Duodenal mucosa (tissue), 2 donors: ENCODE data around the gene RADIL.

Experiments used
- H3K27ac ChIP-seq: one replicate; pipeline ENCODE4 v1.7.0; 2013; ENCODE audit warnings: low read depth, low read length
- H3K27me3 ChIP-seq, 2 donors: one replicate each; pipeline ENCODE4 v1.7.0; 2013; ENCODE audit warnings: low read length in 2 of 2, control low read depth in 1 of 2; ENCODE audit not compliant: insufficient read depth in 2 of 2, control insufficient read depth in 1 of 2
- H3K36me3 ChIP-seq, 2 donors: one replicate each; pipeline ENCODE4 v1.7.0; 2013; ENCODE audit warnings: low read length in 2 of 2, control low read depth in 1 of 2; ENCODE audit not compliant: insufficient read depth in 2 of 2, control insufficient read depth in 1 of 2
- H3K4me1 ChIP-seq, 2 donors: one replicate each; pipeline ENCODE4 v1.7.0; 2013; ENCODE audit warnings: low read length in 2 of 2, control low read depth in 1 of 2; ENCODE audit not compliant: insufficient read depth in 2 of 2, control insufficient read depth in 1 of 2
- H3K4me3 ChIP-seq, 2 donors: one replicate each; pipeline ENCODE4 v1.7.0; 2013; ENCODE audit warnings: low read length in 2 of 2, low read depth in 1 of 2
- H3K9ac ChIP-seq, 2 donors: one replicate each; pipeline ENCODE4 v1.7.0; 2013; ENCODE audit warnings: low read length in 2 of 2, low read depth in 1 of 2
- H3K9me3 ChIP-seq, 2 donors: one replicate each; pipeline ENCODE4 v1.7.0; 2013; ENCODE audit warnings: low read length in 2 of 2, control low read depth in 1 of 2; ENCODE audit not compliant: control insufficient read depth in 1 of 2

RADIL gene

GRCh38 chr7:4832711-4833110 lies 50.8 kb downstream of the RADIL start:
- H3K9ac ChIP-seq: no peak overlapping the region

DNA sequence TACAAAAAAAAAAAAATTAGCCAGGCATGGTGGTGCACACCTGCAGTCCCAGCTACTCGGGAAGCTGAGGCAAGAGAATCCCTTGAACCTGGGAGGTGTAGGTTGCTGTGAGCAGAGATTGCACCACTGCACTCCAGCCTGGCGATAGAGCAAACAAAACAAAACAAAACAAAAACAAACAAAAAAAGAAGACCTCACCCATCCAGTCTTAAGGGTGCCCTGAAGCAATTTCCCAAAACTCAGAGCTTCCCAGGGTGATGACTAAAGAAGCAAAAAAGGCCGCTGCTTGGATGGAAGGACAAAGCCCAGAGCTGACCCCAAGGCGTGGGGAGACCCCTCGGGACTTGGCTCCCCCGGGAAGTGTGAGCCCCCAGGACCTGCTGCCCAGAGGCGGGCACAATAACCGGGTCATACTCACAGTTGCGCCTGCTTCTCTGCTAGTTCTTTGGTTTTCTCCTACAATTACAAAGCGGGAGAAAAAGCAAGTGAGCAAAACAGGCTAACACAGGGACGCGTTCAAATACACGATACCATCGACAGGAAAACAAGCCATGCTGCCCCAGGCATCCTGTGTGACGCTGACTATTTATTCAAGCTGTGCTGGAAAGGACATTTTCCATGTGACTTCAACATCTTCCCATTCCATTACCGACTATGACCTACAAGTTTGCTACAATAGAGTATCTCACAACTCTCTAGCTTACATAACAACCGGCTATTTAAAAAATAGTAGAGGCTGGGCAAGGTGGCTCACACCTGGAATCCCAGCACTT lies 51.6 kb downstream of the RADIL start:
- Histone ChIP-seq H3K9ac (no peak overlapping the region), H3K9me3 (no peaks in the 10 kb centered on the region), H3K4me1 (no peaks in the 10 kb centered on the region), H3K4me3 (no peak overlapping the region), H3K27ac (no peak overlapping the region), H3K27me3 (no peaks in the 10 kb centered on the region), H3K36me3 (no peaks in the 10 kb centered on the region)

More at GRCh38 chr7:4832711-4833110, 50.8 kb downstream of the RADIL start:
- no peaks in the 10 kb centered on the region for H3K36me3 ChIP-seq
- no peaks in the 10 kb centered on the region for H3K9me3 ChIP-seq
- no peaks in the 10 kb centered on the region for H3K27me3 ChIP-seq
- no peak overlapping the region for H3K4me3 ChIP-seq
- no peak overlapping the region for H3K27ac ChIP-seq
- H3K4me1 ChIP-seq: no peaks in the 10 kb centered on the region

DNA sequence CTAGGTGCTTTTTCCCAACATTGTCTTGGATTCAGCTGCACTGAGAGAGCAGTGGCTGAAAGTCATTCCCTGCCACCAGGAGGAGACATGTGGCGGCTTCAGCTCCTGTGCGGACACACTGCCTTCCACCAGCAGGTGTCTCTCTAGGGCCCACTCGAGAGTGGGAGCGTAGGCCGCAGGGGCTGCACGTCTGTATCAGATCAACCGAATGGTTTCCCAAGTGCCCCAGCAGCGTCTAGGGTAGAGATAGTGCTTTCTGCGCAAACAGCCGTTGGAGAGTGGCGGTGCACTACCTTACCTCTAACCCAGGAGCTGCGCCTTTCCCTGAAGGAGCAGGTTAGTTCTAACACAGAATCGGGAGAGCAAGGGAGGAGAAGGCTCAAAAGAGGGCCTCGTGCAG lies 53.3 kb downstream of the RADIL start:
- Histone ChIP-seq H3K9me3 (no peaks in the 10 kb centered on the region), H3K4me3 (no peak overlapping the region), H3K36me3 (no peaks in the 10 kb centered on the region), H3K4me1 (no peaks in the 10 kb centered on the region), H3K27me3 (no peaks in the 10 kb centered on the region), H3K27ac (no peak overlapping the region), H3K9ac (no peak overlapping the region)

- Histone ChIP-seq H3K36me3 (no peaks in the 10 kb centered on the region), H3K27ac (no peak overlapping the region), H3K4me3 (no peak overlapping the region), H3K9ac (no peak overlapping the region), H3K4me1 (no peaks in the 10 kb centered on the region), H3K9me3 (no peaks in the 10 kb centered on the region), H3K27me3 (no peaks in the 10 kb centered on the region)
Measured at GRCh38 chr7:4828720-4829383, 54.7 kb downstream of the RADIL start.

- Histone ChIP-seq H3K27ac (no peak overlapping the region), H3K36me3 (no peaks in the 10 kb centered on the region), H3K4me3 (no peak overlapping the region), H3K9me3 (no peaks in the 10 kb centered on the region), H3K27me3 (no peaks in the 10 kb centered on the region), H3K4me1 (no peaks in the 10 kb centered on the region), H3K9ac (no peak overlapping the region)
Measured at GRCh38 chr7:4825081-4825480, 58.4 kb downstream of the RADIL start.

DNA sequence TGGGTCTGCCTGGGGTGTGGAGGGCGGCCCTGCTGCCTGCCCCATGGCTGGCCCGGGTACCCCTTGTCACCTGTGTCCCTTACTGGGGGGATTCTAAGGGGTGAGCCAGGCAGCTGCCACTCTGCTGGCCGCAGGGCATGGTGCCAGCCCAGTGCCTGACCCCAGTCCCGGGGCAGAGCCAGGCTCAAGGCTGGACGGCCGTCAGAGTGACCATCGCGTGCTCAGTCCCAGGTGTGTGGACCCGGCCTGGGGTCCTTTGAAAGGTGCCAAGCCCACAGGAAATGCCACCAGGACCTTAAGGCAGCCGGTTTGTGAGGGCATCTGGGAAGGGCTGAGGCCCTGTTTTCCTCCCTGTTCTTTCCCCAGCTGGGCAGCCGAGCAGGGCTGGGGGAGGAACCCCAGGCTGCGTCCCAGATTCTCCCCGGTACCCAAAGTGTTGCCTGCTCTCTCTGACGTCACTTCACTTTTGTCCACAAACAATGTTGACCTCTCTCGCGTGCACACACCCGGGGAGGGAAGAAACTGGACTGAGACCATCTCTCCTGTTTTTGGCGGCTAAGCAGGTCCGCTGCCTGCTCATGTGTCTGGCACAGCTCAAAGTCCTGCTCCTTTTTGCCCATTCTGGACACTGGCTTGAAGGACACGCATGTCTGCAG lies 59.3 kb downstream of the RADIL start:
- H3K27ac ChIP-seq: no peak overlapping the region
- no peaks in the 10 kb centered on the region for H3K27me3 ChIP-seq
- H3K4me1 ChIP-seq: no peaks in the 10 kb centered on the region
- H3K36me3 ChIP-seq: no peaks in the 10 kb centered on the region
- no peaks in the 10 kb centered on the region for H3K9me3 ChIP-seq
- no peak overlapping the region for H3K4me3 ChIP-seq
- H3K9ac ChIP-seq: no peak overlapping the region

DNA sequence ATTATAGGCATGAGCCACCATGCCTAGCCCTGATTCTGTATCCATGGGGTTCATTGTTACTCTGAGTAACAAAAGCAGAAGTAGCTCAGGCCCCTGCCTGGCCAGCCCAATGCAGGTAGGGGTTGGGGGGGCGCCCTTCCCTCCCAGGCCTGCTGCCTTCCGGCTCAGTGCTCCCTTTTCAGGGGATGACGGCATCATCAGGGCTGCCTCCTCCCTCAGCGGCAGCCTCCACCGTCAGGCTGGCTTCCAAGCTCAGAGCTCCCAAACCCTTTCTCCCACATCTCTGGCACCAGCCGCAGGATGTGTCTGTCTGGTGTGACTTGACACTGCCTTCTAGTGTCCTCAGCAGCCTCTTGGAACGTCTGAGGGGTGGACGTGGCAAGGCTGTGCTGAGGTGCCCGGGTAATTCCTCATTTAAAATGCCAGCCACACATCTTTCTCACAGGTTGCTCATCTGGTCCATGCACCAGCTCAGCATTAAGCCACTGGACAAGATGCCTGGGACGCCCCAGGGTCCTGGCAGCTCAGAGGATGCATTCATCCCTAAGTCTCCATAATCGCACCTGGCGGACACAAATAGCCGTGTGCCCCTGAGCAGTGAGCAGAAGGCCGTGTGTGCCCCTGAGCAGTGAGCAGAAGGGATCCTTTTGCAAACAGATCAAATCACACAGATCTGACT lies 59.9 kb downstream of the RADIL start:
- H3K27me3 ChIP-seq: no peaks in the 10 kb centered on the region
- H3K9me3 ChIP-seq: no peaks in the 10 kb centered on the region
- no peak overlapping the region for H3K27ac ChIP-seq
- no peaks in the 10 kb centered on the region for H3K4me1 ChIP-seq
- H3K9ac ChIP-seq: no peak overlapping the region
- no peak overlapping the region for H3K4me3 ChIP-seq
- H3K36me3 ChIP-seq: no peaks in the 10 kb centered on the region

DNA sequence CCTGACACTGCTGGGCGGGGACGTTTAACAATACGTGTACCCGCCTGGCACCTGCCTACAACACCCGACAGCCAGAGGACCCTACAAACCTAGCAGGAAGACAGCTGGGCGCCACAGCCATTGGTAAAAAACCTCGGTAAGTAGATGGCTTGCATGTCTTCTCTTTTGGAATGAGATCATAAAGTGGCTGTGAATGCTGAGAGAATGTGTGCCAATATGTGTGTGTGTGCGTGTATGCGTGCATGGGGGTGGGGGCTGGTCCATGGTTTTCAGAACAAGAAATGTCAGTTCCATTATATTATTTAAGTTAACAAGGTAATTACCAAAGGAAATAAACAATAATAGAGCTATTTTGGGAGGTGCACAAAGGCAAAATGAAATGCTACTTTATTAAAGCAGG lies 60.8 kb downstream of the RADIL start:
- Histone ChIP-seq H3K4me3 (no peak overlapping the region), H3K4me1 (no peaks in the 10 kb centered on the region), H3K27ac (no peak overlapping the region), H3K9me3 (no peaks in the 10 kb centered on the region), H3K27me3 (no peaks in the 10 kb centered on the region), H3K9ac (no peak overlapping the region), H3K36me3 (no peaks in the 10 kb centered on the region)

GRCh38 chr7:4820967-4821471 lies 62.5 kb downstream of the RADIL start:
- no peak overlapping the region for H3K9ac ChIP-seq
- no peak overlapping the region for H3K27ac ChIP-seq

More at GRCh38 chr7:4820967-4821471, 62.5 kb downstream of the RADIL start:
- no peaks in the 10 kb centered on the region for H3K27me3 ChIP-seq
- H3K36me3 ChIP-seq: no peaks in the 10 kb centered on the region
- no peaks in the 10 kb centered on the region for H3K4me1 ChIP-seq
- no peaks in the 10 kb centered on the region for H3K9me3 ChIP-seq
- no peak overlapping the region for H3K4me3 ChIP-seq
